Measurements from ENCODE around the gene GNAO1.

Gene GNAO1

DNA sequence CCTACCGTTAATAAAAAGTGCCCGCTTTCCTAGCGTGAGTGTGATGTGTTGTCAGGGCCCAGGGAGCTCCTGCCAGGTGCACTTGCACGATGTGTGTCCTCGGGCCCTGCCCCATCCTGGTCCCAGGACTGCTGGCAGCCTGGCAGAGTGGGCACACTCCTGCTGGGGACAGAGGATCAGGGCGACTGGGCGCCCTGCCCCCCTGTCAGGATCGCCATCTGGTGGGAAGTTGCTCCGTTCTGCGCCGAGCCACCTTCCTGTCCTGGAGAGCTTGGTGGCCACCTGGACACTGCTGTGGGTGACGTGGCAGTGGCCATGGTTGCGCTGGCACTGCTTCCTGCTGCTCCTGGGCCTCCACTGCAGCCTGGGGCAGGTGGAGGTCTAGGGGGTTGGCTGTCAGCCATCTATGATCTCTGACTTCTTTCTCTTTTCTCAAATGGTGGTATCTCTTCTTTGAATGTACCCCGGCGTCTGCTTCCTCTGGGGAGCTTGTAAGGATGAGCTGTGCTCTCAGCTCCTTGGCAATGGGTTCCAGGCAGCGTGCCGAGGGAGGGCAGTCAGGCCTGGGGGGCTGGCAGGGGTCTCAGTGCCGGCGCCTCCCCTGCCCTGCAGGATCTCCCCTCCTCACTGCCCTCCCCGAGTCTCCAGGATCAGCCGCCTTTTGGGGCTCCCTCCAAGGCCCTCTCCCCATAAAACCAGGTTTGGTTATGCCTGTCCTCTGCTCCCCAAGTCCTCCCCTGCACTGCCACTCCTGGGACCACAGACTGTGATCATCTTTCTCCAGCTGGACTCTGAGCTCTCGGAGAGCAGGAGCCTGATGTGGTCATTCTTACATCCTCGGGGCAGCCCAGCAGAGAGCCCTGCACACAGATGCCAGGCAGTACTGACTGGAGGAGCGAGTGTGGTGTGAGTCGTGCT lies 157.1 kb downstream of the GNAO1 start:
- TF ChIP-seq, protein P1, sequence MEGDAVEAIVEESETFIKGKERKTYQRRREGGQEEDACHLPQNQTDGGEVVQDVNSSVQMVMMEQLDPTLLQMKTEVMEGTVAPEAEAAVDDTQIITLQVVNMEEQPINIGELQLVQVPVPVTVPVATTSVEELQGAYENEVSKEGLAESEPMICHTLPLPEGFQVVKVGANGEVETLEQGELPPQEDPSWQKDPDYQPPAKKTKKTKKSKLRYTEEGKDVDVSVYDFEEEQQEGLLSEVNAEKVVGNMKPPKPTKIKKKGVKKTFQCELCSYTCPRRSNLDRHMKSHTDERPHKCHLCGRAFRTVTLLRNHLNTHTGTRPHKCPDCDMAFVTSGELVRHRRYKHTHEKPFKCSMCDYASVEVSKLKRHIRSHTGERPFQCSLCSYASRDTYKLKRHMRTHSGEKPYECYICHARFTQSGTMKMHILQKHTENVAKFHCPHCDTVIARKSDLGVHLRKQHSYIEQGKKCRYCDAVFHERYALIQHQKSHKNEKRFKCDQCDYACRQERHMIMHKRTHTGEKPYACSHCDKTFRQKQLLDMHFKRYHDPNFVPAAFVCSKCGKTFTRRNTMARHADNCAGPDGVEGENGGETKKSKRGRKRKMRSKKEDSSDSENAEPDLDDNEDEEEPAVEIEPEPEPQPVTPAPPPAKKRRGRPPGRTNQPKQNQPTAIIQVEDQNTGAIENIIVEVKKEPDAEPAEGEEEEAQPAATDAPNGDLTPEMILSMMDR (IDR thresholded peaks at IDR 0.05; ENCODE audit: insufficient read depth, low read length, poor library complexity, severe bottlenecking), result no peak
- Histone ChIP-seq H3K27me3 (replicated peaks; ENCODE audit: control insufficient read depth, insufficient read depth, low read length) (no peaks in the 10 kb centered on the region; the same call in 1 of the 2 replicates), H3K4me3 (replicated peaks; ENCODE audit: low read depth, low read length) (no peak overlapping the region), H3K36me3 (ENCODE audit: control insufficient read depth, insufficient read depth, low read length) (no peaks in the 10 kb centered on the region)
- DNase-seq (ENCODE audit: extremely low read depth, insufficient read length), result no peak

DNA sequence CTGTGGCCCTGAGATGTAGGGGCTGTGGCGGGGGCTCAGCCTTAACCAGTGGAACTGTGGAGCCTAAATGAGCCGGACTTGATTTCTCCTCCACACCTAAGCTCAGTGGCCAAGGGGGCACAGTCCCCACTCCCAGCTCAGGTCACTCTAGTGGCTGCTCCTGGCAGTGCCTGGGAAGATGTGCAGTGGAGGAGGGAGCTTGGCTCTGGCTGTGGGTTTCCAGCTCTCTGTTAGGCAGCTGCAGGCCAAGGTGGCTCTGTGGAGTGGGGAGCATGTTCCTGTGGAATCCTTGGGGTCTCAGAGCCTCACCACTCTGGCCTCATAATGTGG lies 157.8 kb downstream of the GNAO1 start:
- H3K36me3 ChIP-seq (ENCODE audit: control insufficient read depth, insufficient read depth, low read length), result no peaks in the 10 kb centered on the region
- no peak for DNase-seq (ENCODE audit: extremely low read depth, insufficient read length)
- no peak overlapping the region for H3K4me3 ChIP-seq (replicated peaks; ENCODE audit: low read depth, low read length)
- H3K27me3 ChIP-seq (replicated peaks; ENCODE audit: control insufficient read depth, insufficient read depth, low read length), result no peaks in the 10 kb centered on the region; the same call in 1 of the 2 replicates
- TF ChIP-seq, protein P1 (IDR thresholded peaks at IDR 0.05; ENCODE audit: insufficient read depth, low read length, poor library complexity, severe bottlenecking), result no peak

DNA sequence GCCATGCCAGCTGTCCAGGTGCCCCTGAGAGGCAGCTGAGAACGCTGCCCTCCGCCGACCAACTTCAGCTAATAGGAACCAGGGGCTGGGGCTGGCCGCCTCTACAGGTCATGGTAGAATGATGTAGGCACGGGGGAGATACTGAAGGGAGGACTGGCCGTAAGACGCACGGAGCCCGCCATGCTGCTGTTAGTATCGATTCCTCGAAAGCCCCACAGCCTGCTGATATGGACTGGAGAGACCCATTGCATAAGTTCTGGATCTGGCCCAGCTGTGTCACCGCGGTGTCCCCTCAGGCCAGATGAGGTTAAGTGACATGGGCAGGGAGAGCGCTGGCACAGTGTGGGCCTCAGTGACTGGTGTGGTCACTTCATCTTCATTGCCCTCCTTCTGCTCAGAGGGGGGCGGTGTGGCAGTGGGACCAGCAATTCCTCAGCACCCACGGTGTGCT lies 158.4 kb downstream of the GNAO1 start:
- no peak overlapping the region for H3K4me3 ChIP-seq (replicated peaks; ENCODE audit: low read depth, low read length)
- DNase-seq (ENCODE audit: extremely low read depth, insufficient read length), result no peak
- TF ChIP-seq, protein P1 (IDR thresholded peaks at IDR 0.05; ENCODE audit: insufficient read depth, low read length, poor library complexity, severe bottlenecking), result no peak
- H3K36me3 ChIP-seq (ENCODE audit: control insufficient read depth, insufficient read depth, low read length), result no peaks in the 10 kb centered on the region
- no peaks in the 10 kb centered on the region; the same call in 1 of the 2 replicates for H3K27me3 ChIP-seq (replicated peaks; ENCODE audit: control insufficient read depth, insufficient read depth, low read length)

DNA sequence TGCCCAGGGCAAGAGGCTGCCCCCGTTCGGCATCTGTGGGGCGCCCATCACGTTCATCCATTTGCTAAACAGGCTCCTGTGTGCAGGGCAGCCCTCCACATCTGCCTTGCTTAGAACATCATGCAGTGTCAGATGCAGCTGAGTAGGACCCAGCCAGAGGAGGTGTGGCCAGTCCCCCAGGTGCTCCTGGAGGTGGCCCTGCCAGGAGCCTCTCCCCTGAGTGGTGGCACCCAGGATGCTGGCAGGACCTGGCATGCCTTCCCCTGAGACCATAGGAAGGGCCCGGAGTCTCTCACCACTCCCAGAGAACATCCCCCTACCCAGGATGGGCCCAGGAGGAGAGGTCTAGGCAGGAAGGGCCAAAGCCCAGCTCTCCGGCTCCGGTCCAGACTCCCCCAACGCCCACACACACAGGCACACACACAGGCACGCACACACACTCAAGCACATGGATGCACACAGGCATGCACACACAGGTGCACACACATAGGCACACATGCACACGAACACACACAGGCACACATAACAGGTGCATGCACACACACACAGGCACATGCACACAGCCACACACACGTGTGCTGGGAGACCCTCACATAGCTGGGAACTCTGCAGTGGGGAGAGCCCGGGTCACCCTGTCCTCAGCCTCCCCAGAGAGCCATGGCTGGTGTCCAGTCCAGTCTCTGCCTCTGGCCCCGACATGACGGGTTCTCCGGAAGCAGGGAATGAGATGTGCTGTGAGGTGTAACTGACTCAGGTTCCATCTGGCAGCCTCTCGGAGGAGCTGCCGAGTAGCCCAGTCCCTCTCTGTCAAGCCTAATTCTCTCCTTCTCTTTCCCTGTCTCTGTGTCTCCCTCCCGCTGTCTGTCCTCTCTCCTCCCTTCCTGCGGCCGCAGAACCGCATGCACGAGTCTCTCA lies 159.5 kb downstream of the GNAO1 start:
- DNase-seq (ENCODE audit: extremely low read depth, insufficient read length), result no peak
- no peak overlapping the region for H3K4me3 ChIP-seq (replicated peaks; ENCODE audit: low read depth, low read length)
- TF ChIP-seq, protein P1 (IDR thresholded peaks at IDR 0.05; ENCODE audit: insufficient read depth, low read length, poor library complexity, severe bottlenecking), result no peak
- H3K27me3 ChIP-seq (replicated peaks; ENCODE audit: control insufficient read depth, insufficient read depth, low read length), result no peaks in the 10 kb centered on the region; the same call in 1 of the 2 replicates
- no peaks in the 10 kb centered on the region for H3K36me3 ChIP-seq (ENCODE audit: control insufficient read depth, insufficient read depth, low read length)

DNA sequence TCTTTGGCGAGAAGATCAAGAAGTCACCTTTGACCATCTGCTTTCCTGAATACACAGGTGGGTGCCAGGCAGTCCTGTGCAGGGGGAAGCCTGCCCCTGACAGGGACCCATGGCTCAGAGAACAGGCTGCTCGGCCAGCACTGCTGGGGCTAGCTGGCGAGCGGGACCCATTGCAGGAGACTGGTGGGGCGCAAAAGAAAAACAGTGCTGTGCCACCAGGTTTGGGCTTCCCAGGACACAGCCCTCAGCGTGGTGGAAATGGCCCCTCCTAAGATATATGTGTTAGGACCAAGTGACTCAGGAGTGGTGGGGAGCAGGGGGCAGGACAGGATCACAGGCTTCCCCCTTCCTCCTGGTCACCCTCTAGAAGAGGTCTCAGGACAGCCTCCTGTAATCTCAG lies 160.2 kb downstream of the GNAO1 start:
- H3K27me3 ChIP-seq (replicated peaks; ENCODE audit: control insufficient read depth, insufficient read depth, low read length), result no peaks in the 10 kb centered on the region
- H3K4me3 ChIP-seq (replicated peaks; ENCODE audit: low read depth, low read length), result no peak overlapping the region
- H3K36me3 ChIP-seq (ENCODE audit: control insufficient read depth, insufficient read depth, low read length), result no peaks in the 10 kb centered on the region
- TF ChIP-seq, protein P1 (IDR thresholded peaks at IDR 0.05; ENCODE audit: insufficient read depth, low read length, poor library complexity, severe bottlenecking), result no peak
- no peak for DNase-seq (ENCODE audit: extremely low read depth, insufficient read length)

Data from GM06990 (cell line).